ENCODE measurements around the gene RGL3. TPM values are rescaled to one million over a fixed set of nuclear protein-coding genes. Genes with fewer than 3 reads are reported as not detected.
"Not testable (repeated sequence)": the region's sequence is repeated elsewhere in the genome, so short reads cannot be mapped to it uniquely, and the experiment has no call there.

RGL3 gene
- total RNA-seq, 1 donor from 2014 or later: 9.2 TPM

DNA sequence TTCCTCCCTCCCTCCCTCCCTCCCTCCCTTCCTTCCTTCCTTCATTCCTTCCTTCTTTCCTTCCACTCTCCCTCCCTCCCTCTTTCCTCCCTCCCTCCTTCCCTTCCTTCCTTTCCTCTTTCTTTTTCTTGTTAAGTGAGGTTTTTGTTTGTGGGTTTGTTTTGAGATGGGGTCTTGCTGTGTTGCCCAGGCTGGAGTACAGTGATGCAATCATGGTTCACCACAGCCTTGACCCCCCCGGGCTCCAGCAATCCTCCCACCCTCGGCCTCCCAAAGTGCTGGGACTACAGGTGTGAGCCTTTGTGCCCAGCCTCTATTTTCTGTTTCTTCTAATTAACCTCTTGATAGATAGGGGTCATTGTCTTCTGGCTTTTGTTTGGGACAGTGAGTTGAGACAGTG lies 42.3 kb upstream of the RGL3 start:
- Histone ChIP-seq H3K27ac (replicated peaks) (no peak overlapping the region), H3K27me3 (ENCODE audit: low read depth) (peaks cover 52% of the 10 kb centered on the region), H3K4me1 (no peaks in the 10 kb centered on the region), H3K9me3 (replicated peaks) (no peaks in the 10 kb centered on the region), H3K4me3 (no peak overlapping the region), H3K36me3 (no peaks in the 10 kb centered on the region)
- intact Hi-C loops (cut with micrococcal nuclease): no loop called here
- DNase-seq: no peak
- TF ChIP-seq, protein P1, sequence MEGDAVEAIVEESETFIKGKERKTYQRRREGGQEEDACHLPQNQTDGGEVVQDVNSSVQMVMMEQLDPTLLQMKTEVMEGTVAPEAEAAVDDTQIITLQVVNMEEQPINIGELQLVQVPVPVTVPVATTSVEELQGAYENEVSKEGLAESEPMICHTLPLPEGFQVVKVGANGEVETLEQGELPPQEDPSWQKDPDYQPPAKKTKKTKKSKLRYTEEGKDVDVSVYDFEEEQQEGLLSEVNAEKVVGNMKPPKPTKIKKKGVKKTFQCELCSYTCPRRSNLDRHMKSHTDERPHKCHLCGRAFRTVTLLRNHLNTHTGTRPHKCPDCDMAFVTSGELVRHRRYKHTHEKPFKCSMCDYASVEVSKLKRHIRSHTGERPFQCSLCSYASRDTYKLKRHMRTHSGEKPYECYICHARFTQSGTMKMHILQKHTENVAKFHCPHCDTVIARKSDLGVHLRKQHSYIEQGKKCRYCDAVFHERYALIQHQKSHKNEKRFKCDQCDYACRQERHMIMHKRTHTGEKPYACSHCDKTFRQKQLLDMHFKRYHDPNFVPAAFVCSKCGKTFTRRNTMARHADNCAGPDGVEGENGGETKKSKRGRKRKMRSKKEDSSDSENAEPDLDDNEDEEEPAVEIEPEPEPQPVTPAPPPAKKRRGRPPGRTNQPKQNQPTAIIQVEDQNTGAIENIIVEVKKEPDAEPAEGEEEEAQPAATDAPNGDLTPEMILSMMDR (IDR thresholded peaks at IDR 0.05; ENCODE audit: borderline replicate concordance): no peak

DNA sequence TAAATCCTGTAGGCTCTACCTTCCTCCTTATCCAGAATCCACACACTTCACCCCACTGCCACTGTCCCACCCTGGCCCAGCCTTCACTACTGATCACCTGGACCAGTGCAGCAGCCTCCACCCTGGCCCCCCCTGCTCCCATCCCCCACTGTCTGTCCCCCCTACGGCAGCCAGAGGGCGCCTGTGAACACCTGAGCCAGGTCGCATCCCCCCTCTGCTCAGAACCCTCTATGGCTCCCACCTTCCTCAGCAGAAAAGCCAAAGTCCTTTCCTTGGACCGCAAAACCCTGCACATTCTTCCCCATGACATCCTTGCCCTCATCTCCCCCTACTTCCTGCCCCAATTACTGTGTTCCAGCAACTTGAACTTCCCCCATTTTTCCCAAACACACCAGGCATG lies 41.1 kb upstream of the RGL3 start:
- H3K4me3 ChIP-seq: no peak overlapping the region

DNA sequence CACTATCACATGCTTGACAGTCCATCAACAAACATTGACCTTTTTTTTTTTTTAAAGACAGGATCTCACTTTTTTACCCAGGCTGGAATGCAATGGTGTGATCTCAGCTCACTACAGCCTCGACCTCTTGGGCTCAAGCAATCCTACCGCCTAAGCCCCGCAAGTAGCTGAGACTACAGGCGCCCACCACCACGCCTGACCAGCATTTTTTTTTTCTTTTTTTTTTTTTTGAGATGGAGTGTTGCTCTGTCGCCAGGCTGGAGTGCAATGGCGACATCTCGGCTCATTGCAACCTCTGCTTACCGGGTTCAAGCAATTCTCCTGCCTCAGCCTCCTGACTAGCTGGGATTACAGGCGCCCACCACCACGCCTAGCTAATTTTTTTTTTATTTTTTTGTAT lies 39.8 kb upstream of the RGL3 start:
- H3K36me3 ChIP-seq; H3K4me1 ChIP-seq; DNase-seq; intact Hi-C loops (cut with micrococcal nuclease); H3K4me3 ChIP-seq; H3K27ac ChIP-seq (replicated peaks); H3K9me3 ChIP-seq (replicated peaks): not testable (repeated sequence)
- H3K27me3 ChIP-seq (ENCODE audit: low read depth): peaks cover 52% of the 10 kb centered on the region

More for the DNA sequence above, 41.1 kb upstream of the RGL3 start:
- no peak for DNase-seq
- H3K27ac ChIP-seq (replicated peaks): no peak overlapping the region
- TF ChIP-seq, protein P1 (IDR thresholded peaks at IDR 0.05; ENCODE audit: borderline replicate concordance): peak; percentile 23
- no peaks in the 10 kb centered on the region for H3K9me3 ChIP-seq (replicated peaks)
- intact Hi-C loops (cut with micrococcal nuclease): no loop called here
- H3K36me3 ChIP-seq: no peaks in the 10 kb centered on the region
- peaks cover 49% of the 10 kb centered on the region for H3K27me3 ChIP-seq (ENCODE audit: low read depth)
- no peaks in the 10 kb centered on the region for H3K4me1 ChIP-seq

GRCh38 chr19:11458236-11458900 lies 39.3 kb upstream of the RGL3 start:
- TF ChIP-seq, protein P1 (IDR thresholded peaks at IDR 0.05; ENCODE audit: borderline replicate concordance): no peak
- Histone ChIP-seq H3K27ac (replicated peaks) (no peak overlapping the region), H3K9me3 (replicated peaks) (no peaks in the 10 kb centered on the region), H3K27me3 (ENCODE audit: low read depth) (peaks cover 56% of the 10 kb centered on the region), H3K4me1 (no peaks in the 10 kb centered on the region), H3K4me3 (no peak overlapping the region), H3K36me3 (no peaks in the 10 kb centered on the region)
- no peak for DNase-seq
- intact Hi-C loops (cut with micrococcal nuclease): no loop called here

DNA sequence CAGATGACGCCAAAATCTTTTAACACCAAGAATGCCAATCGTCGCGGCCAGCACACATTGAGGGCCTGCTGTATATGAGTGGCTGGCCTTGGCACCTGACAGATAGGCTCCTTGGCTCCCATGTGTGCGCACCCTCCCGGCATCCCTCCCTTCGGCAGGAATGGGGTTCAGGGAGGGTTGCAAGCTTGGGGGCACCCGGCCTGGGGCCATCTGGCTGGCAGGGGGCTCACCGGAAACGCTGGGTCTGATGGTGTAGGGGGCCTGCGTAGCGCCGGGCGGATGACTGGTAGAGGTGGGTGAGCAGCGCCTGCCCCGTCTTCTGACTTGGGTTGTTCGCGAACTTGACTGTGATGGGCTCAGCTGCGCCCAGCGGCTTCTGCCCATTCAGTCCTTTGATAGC lies 38.7 kb upstream of the RGL3 start:
- TF ChIP-seq, protein P1 (IDR thresholded peaks at IDR 0.05; ENCODE audit: borderline replicate concordance): no peak
- no peaks in the 10 kb centered on the region for H3K36me3 ChIP-seq
- intact Hi-C loops (cut with micrococcal nuclease): no loop called here

GRCh38 chr19:11457115-11457514 lies 38.0 kb upstream of the RGL3 start:
- TF ChIP-seq, protein P1 (IDR thresholded peaks at IDR 0.05; ENCODE audit: borderline replicate concordance): no peak
- no peak for DNase-seq
- intact Hi-C loops (cut with micrococcal nuclease): no loop called here
- H3K4me1 ChIP-seq: no peaks in the 10 kb centered on the region
- peaks cover 68% of the 10 kb centered on the region for H3K27me3 ChIP-seq (ENCODE audit: low read depth)
- H3K9me3 ChIP-seq (replicated peaks): no peaks in the 10 kb centered on the region
- no peak overlapping the region for H3K4me3 ChIP-seq
- H3K27ac ChIP-seq (replicated peaks): no peak overlapping the region
- no peaks in the 10 kb centered on the region for H3K36me3 ChIP-seq

More for the DNA sequence above, 38.7 kb upstream of the RGL3 start:
- Histone ChIP-seq H3K27ac (replicated peaks) (no peak overlapping the region), H3K9me3 (replicated peaks) (no peaks in the 10 kb centered on the region), H3K27me3 (ENCODE audit: low read depth) (peaks cover 61% of the 10 kb centered on the region), H3K4me3 (no peak overlapping the region), H3K4me1 (no peaks in the 10 kb centered on the region)
- DNase-seq: no peak
